GM19455 (cell line): ENCODE results near the gene WNT5A.

Experiments
- ATAC-seq: cut with Tn5 transposase; IDR thresholded peaks from one replicate; pipeline ENCODE4 v1.9.1; 2021; ENCODE audit not compliant: unreplicated experiment

WNT5A gene

GRCh38 chr3:55486857-55487380, at the start of gene WNT5A:
TSS of gene WNT5A (minus strand) at chr3:55487306. CDS start at chr3:55486985, 321 bp downstream.
- no peak for ATAC-seq

- no peak for ATAC-seq
Observed at GRCh38 chr3:55534876-55535275, 47.8 kb upstream of the WNT5A start.

- ATAC-seq: no peak
Observed at GRCh38 chr3:55532806-55533205, 45.7 kb upstream of the WNT5A start.

- no peak for ATAC-seq
Observed at GRCh38 chr3:55531321-55531720, 44.2 kb upstream of the WNT5A start.

- no peak for ATAC-seq
Observed at GRCh38 chr3:55527361-55527760, 40.3 kb upstream of the WNT5A start.

- ATAC-seq: no peak
Observed at GRCh38 chr3:55526332-55527030, 39.4 kb upstream of the WNT5A start.

- ATAC-seq: no peak
Observed at GRCh38 chr3:55525436-55525835, 38.3 kb upstream of the WNT5A start.

- ATAC-seq: no peak
Observed at GRCh38 chr3:55524565-55525244, 37.6 kb upstream of the WNT5A start.

GRCh38 chr3:55523471-55523870, 36.4 kb upstream of the WNT5A start:
- no peak for ATAC-seq

GRCh38 chr3:55521738-55522421, 34.8 kb upstream of the WNT5A start:
- no peak for ATAC-seq

GRCh38 chr3:55521064-55521737, 34.1 kb upstream of the WNT5A start:
- ATAC-seq: no peak

GRCh38 chr3:55519019-55519418, 31.9 kb upstream of the WNT5A start:
- no peak for ATAC-seq

GRCh38 chr3:55518451-55518850, 31.3 kb upstream of the WNT5A start:
- no peak for ATAC-seq

- no peak for ATAC-seq
Observed at GRCh38 chr3:55516392-55517030, 29.4 kb upstream of the WNT5A start.

GRCh38 chr3:55515550-55516246, 28.6 kb upstream of the WNT5A start:
- no peak for ATAC-seq

- no peak for ATAC-seq
Observed at GRCh38 chr3:55514962-55515361, 27.9 kb upstream of the WNT5A start.

- ATAC-seq: no peak
Observed at GRCh38 chr3:55512571-55513343, 25.7 kb upstream of the WNT5A start.

- no peak for ATAC-seq
Observed at GRCh38 chr3:55511895-55512570, 24.9 kb upstream of the WNT5A start.

GRCh38 chr3:55508335-55508734, 21.2 kb upstream of the WNT5A start:
- no peak for ATAC-seq
